ENCODE data around the gene EVI5.
A peak's percentile ranks its signal among the peaks of the same experiment; 100 is the strongest.

DNA sequence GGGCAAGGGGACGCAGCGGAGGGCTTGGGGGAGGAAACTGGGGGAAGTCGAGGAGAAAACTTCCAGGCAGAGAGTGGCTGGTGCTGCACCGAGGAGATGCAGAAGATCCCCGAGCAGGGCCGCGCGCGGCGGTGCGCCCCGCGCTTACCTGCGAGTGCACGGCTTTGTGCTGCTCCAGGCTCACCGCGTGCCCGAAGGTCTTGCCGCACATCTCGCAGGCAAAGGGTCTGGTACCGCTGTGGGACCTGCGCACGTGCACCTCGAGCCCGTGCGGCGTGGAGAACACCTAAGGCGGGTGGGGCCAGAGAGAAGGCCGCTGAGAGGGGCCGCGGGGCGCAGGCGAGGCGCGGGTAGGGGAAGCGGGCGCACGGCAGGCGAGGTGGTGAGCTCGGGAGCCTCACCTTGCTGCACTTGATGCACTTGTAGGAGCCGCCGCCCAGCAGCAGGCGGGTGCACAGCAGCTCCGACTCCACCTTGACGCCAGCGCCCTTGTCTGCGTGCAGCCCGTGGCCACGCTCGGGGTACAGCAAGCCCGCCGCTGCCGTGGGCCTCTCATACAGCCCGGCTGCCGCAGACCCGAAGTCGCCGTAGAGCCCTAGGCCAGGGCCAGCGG lies 304.6 kb downstream of the EVI5 start:
- TF ChIP-seq, protein P1, sequence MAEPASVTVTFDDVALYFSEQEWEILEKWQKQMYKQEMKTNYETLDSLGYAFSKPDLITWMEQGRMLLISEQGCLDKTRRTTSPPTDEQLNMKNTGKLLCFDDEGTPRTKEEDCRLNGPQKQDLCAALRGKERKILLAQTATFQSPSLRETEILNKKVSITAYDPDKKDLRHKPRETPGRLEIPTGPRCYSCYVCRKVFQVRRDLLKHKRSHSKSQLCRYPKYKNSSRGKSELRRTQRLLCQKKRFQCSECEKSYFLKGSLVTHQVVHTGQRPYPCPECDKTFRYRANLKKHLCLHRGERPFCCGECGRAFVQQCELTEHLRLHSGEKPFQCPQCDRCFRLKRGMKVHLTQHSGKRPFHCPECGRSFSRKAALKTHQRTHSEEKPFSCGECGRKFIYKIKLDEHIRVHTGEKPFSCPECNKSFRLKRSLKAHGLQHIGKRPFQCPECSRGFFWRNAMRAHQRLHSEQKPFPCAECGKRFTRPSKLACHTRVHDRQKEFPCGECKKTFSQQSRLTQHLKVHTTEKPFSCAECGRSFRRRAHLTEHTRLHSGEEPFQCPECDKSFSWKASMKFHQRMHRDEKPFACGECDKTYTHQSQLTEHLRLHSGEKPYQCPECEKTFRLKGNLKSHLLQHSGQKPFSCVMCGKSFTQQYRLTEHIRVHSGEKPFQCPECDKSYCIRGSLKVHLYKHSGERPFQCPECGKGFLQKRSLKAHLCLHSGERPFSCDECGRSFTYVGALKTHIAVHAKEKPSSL (CRISPR knock-in tag; conservative IDR thresholded peaks at IDR 0.05): no peak
- TF ChIP-seq CTCF (IDR thresholded peaks at IDR 0.05) (no peak), MAX (CRISPR knock-in tag; IDR thresholded peaks at IDR 0.05) (peak; percentile 96)
